ENCODE measurements around the gene UNC5C. TPM values are rescaled to one million over a fixed set of nuclear protein-coding genes. Genes with fewer than 3 reads are reported as not detected.

The UNC5C gene
- total RNA-seq, 1 donor from 2014 or later: 0.97 TPM

DNA sequence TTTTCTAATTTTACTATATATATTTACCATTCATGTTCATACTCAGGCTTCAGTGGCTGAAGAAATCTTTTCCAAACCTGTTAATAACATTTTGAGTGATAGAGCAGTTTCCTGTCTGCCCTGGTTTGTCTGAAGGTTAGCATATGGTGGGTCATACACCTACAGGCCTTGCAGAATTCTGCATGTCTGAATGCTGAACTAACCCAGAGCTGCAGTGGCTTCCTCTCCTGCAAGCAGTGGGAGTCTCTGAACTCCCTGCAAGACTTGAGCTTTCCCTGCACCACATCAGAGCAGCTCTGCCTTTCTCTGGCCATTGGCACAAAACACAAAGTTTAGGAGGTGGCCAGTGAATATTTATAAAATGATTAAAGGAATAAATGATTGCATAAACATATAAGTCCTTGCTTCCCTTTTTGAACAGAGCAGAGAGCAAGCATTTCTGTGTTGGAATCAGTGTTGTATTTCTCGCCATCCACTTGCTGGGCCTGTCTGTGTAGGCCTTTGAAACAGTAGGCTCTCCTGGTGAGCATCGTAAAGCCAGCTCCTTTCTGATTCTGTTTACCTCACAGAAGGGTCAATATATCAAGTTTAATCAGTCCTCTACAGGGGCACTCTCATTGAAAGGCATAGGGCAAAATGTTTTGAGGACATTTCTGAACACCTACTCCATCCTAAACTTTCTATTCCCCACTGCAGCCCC is 15.0 kb upstream of the UNC5C start:
- no peak for DNase-seq (ENCODE audit: low spot score)
- H3K27me3 Mint-ChIP-seq (ENCODE audit: unreplicated experiment): peaks cover 4% of the 10 kb centered on the region
- H3K4me3 Mint-ChIP-seq (ENCODE audit: unreplicated experiment): no peak overlapping the region
- no peaks in the 10 kb centered on the region for H3K4me1 Mint-ChIP-seq (ENCODE audit: unreplicated experiment)
- no peaks in the 10 kb centered on the region for H3K36me3 Mint-ChIP-seq (ENCODE audit: low read depth, unreplicated experiment)
- no peaks in the 10 kb centered on the region for H3K9me3 Mint-ChIP-seq (ENCODE audit: unreplicated experiment)
- H3K27ac Mint-ChIP-seq (ENCODE audit: unreplicated experiment): no peak overlapping the region
- TF ChIP-seq, protein P1, sequence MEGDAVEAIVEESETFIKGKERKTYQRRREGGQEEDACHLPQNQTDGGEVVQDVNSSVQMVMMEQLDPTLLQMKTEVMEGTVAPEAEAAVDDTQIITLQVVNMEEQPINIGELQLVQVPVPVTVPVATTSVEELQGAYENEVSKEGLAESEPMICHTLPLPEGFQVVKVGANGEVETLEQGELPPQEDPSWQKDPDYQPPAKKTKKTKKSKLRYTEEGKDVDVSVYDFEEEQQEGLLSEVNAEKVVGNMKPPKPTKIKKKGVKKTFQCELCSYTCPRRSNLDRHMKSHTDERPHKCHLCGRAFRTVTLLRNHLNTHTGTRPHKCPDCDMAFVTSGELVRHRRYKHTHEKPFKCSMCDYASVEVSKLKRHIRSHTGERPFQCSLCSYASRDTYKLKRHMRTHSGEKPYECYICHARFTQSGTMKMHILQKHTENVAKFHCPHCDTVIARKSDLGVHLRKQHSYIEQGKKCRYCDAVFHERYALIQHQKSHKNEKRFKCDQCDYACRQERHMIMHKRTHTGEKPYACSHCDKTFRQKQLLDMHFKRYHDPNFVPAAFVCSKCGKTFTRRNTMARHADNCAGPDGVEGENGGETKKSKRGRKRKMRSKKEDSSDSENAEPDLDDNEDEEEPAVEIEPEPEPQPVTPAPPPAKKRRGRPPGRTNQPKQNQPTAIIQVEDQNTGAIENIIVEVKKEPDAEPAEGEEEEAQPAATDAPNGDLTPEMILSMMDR (IDR thresholded peaks at IDR 0.05; ENCODE audit: unreplicated experiment): no peak

DNA sequence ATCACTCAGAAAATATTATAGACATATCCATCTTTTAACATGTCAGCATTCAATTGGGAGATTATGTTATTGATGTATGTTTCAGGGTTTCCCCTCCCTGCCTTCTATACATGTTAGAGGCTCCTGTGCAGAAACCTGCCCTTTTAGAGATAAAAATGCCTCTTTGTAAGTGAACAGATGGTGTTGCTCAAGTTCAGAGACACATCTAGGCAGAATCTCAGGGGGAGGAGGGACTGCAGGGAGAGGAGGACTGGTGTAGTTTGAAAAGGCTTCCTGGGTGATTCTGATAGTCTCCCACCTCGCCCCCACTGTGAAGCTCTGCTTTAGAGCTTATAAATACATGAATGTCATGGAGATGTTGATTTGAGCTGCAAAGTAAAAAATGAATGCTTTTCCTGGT is 12.0 kb upstream of the UNC5C start:
- H3K27me3 Mint-ChIP-seq (ENCODE audit: unreplicated experiment): peaks cover 4% of the 10 kb centered on the region
- TF ChIP-seq, protein P1 (IDR thresholded peaks at IDR 0.05; ENCODE audit: unreplicated experiment): no peak

DNA sequence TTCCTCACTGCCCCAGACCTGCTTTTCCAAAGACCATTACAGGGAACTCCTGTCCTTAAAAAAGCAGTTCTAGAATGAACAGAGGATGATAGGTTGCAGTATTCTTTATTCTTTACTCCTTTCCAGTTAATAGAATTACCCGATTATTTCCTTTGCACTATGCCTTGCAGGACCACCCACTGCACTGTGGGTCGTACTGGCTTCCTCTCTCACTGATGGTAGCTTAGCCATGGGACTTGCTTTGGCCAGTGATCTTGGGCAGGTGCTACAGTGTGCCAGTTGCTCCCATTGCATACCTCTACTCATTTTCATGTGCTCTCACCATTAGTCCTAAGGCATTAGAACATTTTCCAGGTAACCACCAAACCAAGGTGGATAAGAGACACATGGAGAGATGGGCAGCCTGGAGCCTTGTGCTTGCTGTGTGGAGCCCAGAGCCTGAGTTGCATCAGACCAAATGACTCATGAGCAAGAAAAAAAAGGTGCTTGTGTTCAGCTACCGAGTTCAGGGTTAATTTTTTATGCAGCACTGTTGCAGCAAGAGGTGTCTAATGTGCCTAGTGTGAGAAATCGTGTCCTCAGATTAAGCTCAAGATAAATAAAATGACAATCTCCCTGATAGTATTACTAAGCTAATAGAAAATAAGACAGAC is 7.6 kb upstream of the UNC5C start:
- H3K27ac Mint-ChIP-seq (ENCODE audit: unreplicated experiment): no peak overlapping the region
- peaks cover 5% of the 10 kb centered on the region for H3K4me1 Mint-ChIP-seq (ENCODE audit: unreplicated experiment)
- no peaks in the 10 kb centered on the region for H3K9me3 Mint-ChIP-seq (ENCODE audit: unreplicated experiment)
- H3K4me3 Mint-ChIP-seq (ENCODE audit: unreplicated experiment): no peak overlapping the region
- TF ChIP-seq, protein P1 (IDR thresholded peaks at IDR 0.05; ENCODE audit: unreplicated experiment): no peak
- H3K27me3 Mint-ChIP-seq (ENCODE audit: unreplicated experiment): no peaks in the 10 kb centered on the region
- H3K36me3 Mint-ChIP-seq (ENCODE audit: low read depth, unreplicated experiment): no peaks in the 10 kb centered on the region
- no peak for DNase-seq (ENCODE audit: low spot score)

More for the DNA sequence above, 12.0 kb upstream of the UNC5C start:
- H3K27ac Mint-ChIP-seq (ENCODE audit: unreplicated experiment): no peak overlapping the region
- no peaks in the 10 kb centered on the region for H3K9me3 Mint-ChIP-seq (ENCODE audit: unreplicated experiment)
- H3K4me3 Mint-ChIP-seq (ENCODE audit: unreplicated experiment): no peak overlapping the region
- no peaks in the 10 kb centered on the region for H3K36me3 Mint-ChIP-seq (ENCODE audit: low read depth, unreplicated experiment)
- H3K4me1 Mint-ChIP-seq (ENCODE audit: unreplicated experiment): no peaks in the 10 kb centered on the region
- DNase-seq (ENCODE audit: low spot score): no peak

DNA sequence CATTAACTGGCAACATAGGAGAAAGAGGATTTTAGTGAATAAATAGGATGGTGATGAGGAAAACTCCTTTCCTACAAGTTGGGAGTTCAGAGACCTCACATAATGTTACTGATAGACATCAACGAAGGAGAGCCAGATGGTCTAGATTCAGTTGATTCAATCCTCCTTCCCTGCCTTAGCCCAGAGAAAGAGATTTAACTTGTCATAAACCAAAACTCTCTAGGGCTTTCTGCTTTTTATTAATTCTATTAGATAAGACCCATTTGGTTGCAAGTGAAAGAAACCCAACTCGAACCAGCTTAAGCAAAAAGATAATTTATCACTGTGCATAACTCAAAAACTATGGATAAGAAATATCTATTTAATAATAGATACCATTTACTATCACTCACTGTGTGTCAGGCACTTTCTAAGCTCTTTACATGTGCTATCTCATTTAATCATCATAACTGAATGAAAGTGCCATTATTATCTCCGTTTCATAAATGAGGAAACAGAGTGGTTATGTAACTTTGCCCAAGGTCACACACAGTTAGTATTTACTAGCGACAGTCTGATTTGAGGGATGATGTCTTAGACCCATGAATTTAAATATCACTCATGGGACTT is 4.3 kb upstream of the UNC5C start:
- TF ChIP-seq, protein P1 (IDR thresholded peaks at IDR 0.05; ENCODE audit: unreplicated experiment): no peak
- Mint-ChIP-seq H3K27ac (ENCODE audit: unreplicated experiment) (no peak overlapping the region), H3K4me3 (ENCODE audit: unreplicated experiment) (no peak overlapping the region), H3K27me3 (ENCODE audit: unreplicated experiment) (peaks cover 3% of the 10 kb centered on the region), H3K4me1 (ENCODE audit: unreplicated experiment) (peaks cover 17% of the 10 kb centered on the region), H3K36me3 (ENCODE audit: low read depth, unreplicated experiment) (no peaks in the 10 kb centered on the region), H3K9me3 (ENCODE audit: unreplicated experiment) (no peaks in the 10 kb centered on the region)
- DNase-seq (ENCODE audit: low spot score): no peak

DNA sequence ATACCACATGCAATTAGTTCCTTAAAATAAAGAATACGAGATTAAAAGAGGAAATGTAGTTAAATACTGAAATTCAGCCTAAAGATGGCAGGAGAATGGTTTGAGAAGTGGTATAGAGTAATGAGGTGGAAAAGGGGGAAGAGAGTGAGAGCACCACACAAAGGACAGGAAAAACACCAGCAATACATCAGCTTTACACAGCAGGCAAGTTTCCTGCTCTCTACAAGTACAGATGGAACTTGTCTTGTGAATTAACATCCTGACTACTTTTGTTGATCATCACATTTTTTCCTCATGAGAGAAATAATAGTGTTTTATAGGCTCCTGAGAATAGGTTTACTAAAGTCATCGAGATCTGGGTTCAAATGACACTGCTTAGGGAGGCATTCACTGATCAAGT is 2.9 kb upstream of the UNC5C start:
- no peak overlapping the region for H3K4me3 Mint-ChIP-seq (ENCODE audit: unreplicated experiment)
- no peaks in the 10 kb centered on the region for H3K9me3 Mint-ChIP-seq (ENCODE audit: unreplicated experiment)
- TF ChIP-seq, protein P1 (IDR thresholded peaks at IDR 0.05; ENCODE audit: unreplicated experiment): no peak
- H3K4me1 Mint-ChIP-seq (ENCODE audit: unreplicated experiment): peaks cover 24% of the 10 kb centered on the region
- H3K27me3 Mint-ChIP-seq (ENCODE audit: unreplicated experiment): peaks cover 10% of the 10 kb centered on the region
- DNase-seq (ENCODE audit: low spot score): no peak
- H3K27ac Mint-ChIP-seq (ENCODE audit: unreplicated experiment): no peak overlapping the region
- H3K36me3 Mint-ChIP-seq (ENCODE audit: low read depth, unreplicated experiment): no peaks in the 10 kb centered on the region
